DOHH2 (cell line): ENCODE results near the gene CYP1A1.

Experiments used
- H3F3A ChIP-seq: fragments of 200-600 bp; sonication (generic), shearing (Covaris generic); 2 replicates; pipeline ENCODE4 v1.6.0; 2016; ENCODE audit warnings: antibody characterized with exemption, mild to moderate bottlenecking; ENCODE audit not compliant: control insufficient read depth, insufficient read depth
- H3K27ac ChIP-seq: fragments of 200-600 bp; sonication (generic); 2 replicates; pipeline ENCODE4 v1.5.1; 2014; ENCODE audit warnings: low read depth, mild to moderate bottlenecking, low read length, moderate library complexity
- H3K27me3 ChIP-seq: fragments of 200-600 bp; sonication (generic); 2 replicates; pipeline ENCODE4 v1.6.1; 2014; ENCODE audit warnings: mild to moderate bottlenecking, low read length, mixed read lengths; ENCODE audit not compliant: control insufficient read depth
- H3K36me3 ChIP-seq: fragments of 200-600 bp; sonication (generic); 2 replicates; pipeline ENCODE4 v1.6.1; 2014; ENCODE audit warnings: mild to moderate bottlenecking, low read length, moderate library complexity, mixed read lengths; ENCODE audit not compliant: control insufficient read depth
- H3K4me1 ChIP-seq: fragments of 200-600 bp; sonication (generic); 2 replicates; pipeline ENCODE4 v1.6.1; 2014; ENCODE audit warnings: mild to moderate bottlenecking, low read length, mixed read lengths; ENCODE audit not compliant: control insufficient read depth
- H3K4me2 ChIP-seq: fragments of 200-600 bp; sonication (generic); 2 replicates; pipeline ENCODE4 v1.6.0; 2014; ENCODE audit warnings: mild to moderate bottlenecking, low read length, moderate library complexity
- H3K4me3 ChIP-seq: fragments of 200-600 bp; sonication (generic); 2 replicates; pipeline ENCODE4 v1.5.1; 2014; ENCODE audit warnings: mild to moderate bottlenecking, low read length, mixed read lengths
- H3K79me2 ChIP-seq: fragments of 200-600 bp; sonication (generic); 2 replicates; pipeline ENCODE4 v1.6.1; 2014; ENCODE audit warnings: mild to moderate bottlenecking, low read length, mixed read lengths; ENCODE audit not compliant: control insufficient read depth
- H3K9me2 ChIP-seq: fragments of 200-600 bp; sonication (generic); replicated peaks from 2 replicates; pipeline ENCODE4 v1.6.1; 2014; ENCODE audit warnings: mild to moderate bottlenecking, low read length, mixed read lengths; ENCODE audit not compliant: control insufficient read depth
- H3K9me3 ChIP-seq: fragments of 200-600 bp; sonication (generic); 2 replicates; pipeline ENCODE4 v1.6.1; 2014; ENCODE audit warnings: antibody characterized with exemption, low read length, mixed read lengths; ENCODE audit not compliant: control insufficient read depth, insufficient read depth
- H4K20me1 ChIP-seq: fragments of 200-600 bp; sonication (generic); 2 replicates; pipeline ENCODE4 v1.6.0; 2014; ENCODE audit warnings: low read depth, mild to moderate bottlenecking, antibody characterized with exemption, low read length, moderate library complexity; ENCODE audit not compliant: control insufficient read depth, insufficient read depth
- CTCF ChIP-seq: fragments of 200-600 bp; sonication (generic); IDR thresholded peaks from one replicate; pipeline ENCODE4 v1.5.1; 2014; ENCODE audit warnings: antibody characterized with exemption, mild to moderate bottlenecking, low read depth, low read length; ENCODE audit not compliant: poor library complexity, severe bottlenecking
- EZH2phosphoT487 ChIP-seq: fragments of 200-600 bp; sonication (generic); IDR thresholded peaks from 2 replicates; pipeline ENCODE4 v1.6.1; 2017; ENCODE audit warnings: borderline replicate concordance, mild to moderate bottlenecking, antibody characterized with exemption, low read length, moderate library complexity, mixed read lengths

Gene CYP1A1

DNA sequence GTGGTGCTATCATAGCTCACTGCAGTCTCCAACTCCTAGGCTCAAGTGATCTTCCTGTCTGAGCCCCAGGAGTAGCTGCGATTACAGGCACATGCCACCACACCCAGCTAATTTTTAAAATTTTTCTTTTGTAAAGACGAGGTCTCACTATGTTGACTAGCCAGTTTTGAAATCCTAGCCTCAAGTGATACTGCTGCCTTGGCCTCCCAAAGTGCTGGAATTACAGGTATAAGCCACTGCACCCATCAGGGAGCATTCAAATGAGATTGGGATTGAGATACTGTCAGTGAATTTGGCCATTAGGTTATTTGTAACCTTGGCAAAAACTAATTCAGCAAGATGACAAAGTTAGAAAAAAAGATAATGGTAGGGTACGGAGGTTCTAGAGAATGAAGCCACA lies 51.2 kb downstream of the CYP1A1 start:
- H3K79me2 ChIP-seq, result peaks cover 20% of the 10 kb centered on the region
- H3K4me3 ChIP-seq, result no peak overlapping the region
- no peaks in the 10 kb centered on the region for H3K4me1 ChIP-seq
- H3F3A ChIP-seq, result no peaks in the 10 kb centered on the region
- H3K4me2 ChIP-seq, result no peak overlapping the region
- no peaks in the 10 kb centered on the region for H4K20me1 ChIP-seq
- H3K9me3 ChIP-seq, result no peaks in the 10 kb centered on the region
- TF ChIP-seq CTCF (no peak), EZH2phosphoT487 (no peak)
- peaks cover 25% of the 10 kb centered on the region for H3K36me3 ChIP-seq
- H3K27ac ChIP-seq, result no peak overlapping the region
- H3K27me3 ChIP-seq, result no peaks in the 10 kb centered on the region
- H3K9me2 ChIP-seq, result no peaks in the 10 kb centered on the region

DNA sequence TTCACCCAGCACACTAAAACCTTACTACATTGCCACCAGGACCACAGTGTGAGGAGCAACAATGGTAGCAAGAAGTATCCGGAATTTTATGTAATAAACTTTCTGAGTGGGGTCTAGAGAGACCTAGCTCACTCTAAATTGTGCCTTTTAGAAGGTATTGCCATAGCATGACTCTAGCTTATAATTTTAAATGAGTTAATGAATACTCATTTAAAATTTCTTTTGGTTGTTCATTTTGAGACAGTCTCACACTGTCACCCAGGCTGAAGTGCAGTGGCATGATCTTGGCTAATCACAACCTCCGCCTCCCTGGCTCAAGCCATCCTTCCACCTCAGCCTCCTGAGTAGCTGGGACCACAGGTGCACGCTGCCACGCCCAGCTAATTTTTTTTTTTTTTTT lies 55.7 kb downstream of the CYP1A1 start:
- Histone ChIP-seq H3K79me2 (no peaks in the 10 kb centered on the region; the same call in none of the 2 replicates), H3K4me2 (no peak overlapping the region), H3K36me3 (peaks cover 30% of the 10 kb centered on the region), H3K4me1 (no peaks in the 10 kb centered on the region), H4K20me1 (0 out of 2 replicates have a peak, but pooled peaks cover 14% of the 10 kb centered on the region), H3K9me3 (no peaks in the 10 kb centered on the region), H3F3A (no peaks in the 10 kb centered on the region), H3K27me3 (no peaks in the 10 kb centered on the region), H3K27ac (no peak overlapping the region), H3K9me2 (no peaks in the 10 kb centered on the region), H3K4me3 (no peak overlapping the region)
- TF ChIP-seq CTCF, result no peak
- TF ChIP-seq EZH2phosphoT487, result no peak
